HepG2 (cell line): ENCODE measurements around the gene TMEM86B. TPM values are rescaled to one million over a fixed set of nuclear protein-coding genes. Genes with fewer than 3 reads are reported as not detected.

ENCODE experiments used
- AKNA ChIP-seq: sonication (generic); formaldehyde crosslinking; IDR thresholded peaks from 2 replicates; pipeline ENCODE4 v1.4.0; 2020; ENCODE audit warnings: missing genetic modification reagents, borderline replicate concordance
- FOXP1 ChIP-seq, 2 experiments: fragments of 450-650 bp in 1 of 2; IDR thresholded peaks; 2 replicates each; pipeline ENCODE4 v1.6.1; 2017 to 2018; ENCODE audit warnings: antibody characterized with exemption in 1 of 2
- HHEX ChIP-seq: IDR thresholded peaks from 2 replicates; pipeline ENCODE4 v1.6.1; 2016; ENCODE audit warnings: control low read depth
- MAFK ChIP-seq, 2 experiments: IDR thresholded peaks in 1 of 2; conservative IDR thresholded peaks in 1 of 2; 2 replicates each; pipeline ENCODE4 v1.6.1; 2011; ENCODE audit warnings: improper control_type of control experiment in 2 of 2, low read length in 2 of 2
- PBX2 ChIP-seq: IDR thresholded peaks from 2 replicates; pipeline ENCODE4 v1.6.1; 2016; ENCODE audit warnings: control low read depth
- SIX4 ChIP-seq: sonication (generic); formaldehyde crosslinking; IDR thresholded peaks from 2 replicates; pipeline ENCODE4 v1.4.0; 2020; ENCODE audit warnings: missing genetic modification reagents
- SNAPC2 ChIP-seq: sonication (generic); formaldehyde crosslinking; IDR thresholded peaks from 2 replicates; pipeline ENCODE4 v1.8.1; 2022; ENCODE audit warnings: mild to moderate bottlenecking, missing genetic modification reagents
- TSC22D2 ChIP-seq: sonication (generic); formaldehyde crosslinking; IDR thresholded peaks from 2 replicates; pipeline ENCODE4 v1.5.1; 2020; ENCODE audit warnings: missing genetic modification reagents, mild to moderate bottlenecking, borderline replicate concordance
- ZBTB43 ChIP-seq: sonication (generic); formaldehyde crosslinking; conservative IDR thresholded peaks from 2 replicates; pipeline ENCODE4 v1.4.0; 2020; ENCODE audit warnings: missing genetic modification reagents
- ZNF205 ChIP-seq: IDR thresholded peaks from 2 replicates; pipeline ENCODE4 v1.6.1; 2018; ENCODE audit warnings: missing biosample characterization, missing genetic modification reagents
- ZNF251 ChIP-seq: sonication (generic); formaldehyde crosslinking; IDR thresholded peaks from 2 replicates; pipeline ENCODE4 v1.9.0; 2021; ENCODE audit warnings: mild to moderate bottlenecking, missing genetic modification reagents
- ZNF350 ChIP-seq: sonication (generic); formaldehyde crosslinking; IDR thresholded peaks from 2 replicates; pipeline ENCODE4 v1.4.0; 2020; ENCODE audit warnings: mild to moderate bottlenecking, low read depth, missing genetic modification reagents, borderline replicate concordance
- ZNF362 ChIP-seq: sonication (generic); formaldehyde crosslinking; IDR thresholded peaks from 2 replicates; pipeline ENCODE4 v1.4.0; 2020; ENCODE audit warnings: missing genetic modification reagents, mild to moderate bottlenecking, borderline replicate concordance
- ZNF574 ChIP-seq: sonication (generic); formaldehyde crosslinking; IDR thresholded peaks from 2 replicates; pipeline ENCODE4 v1.4.0; 2020; ENCODE audit warnings: missing genetic modification reagents
- ZNF619 ChIP-seq: sonication (generic); formaldehyde crosslinking; IDR thresholded peaks from 2 replicates; pipeline ENCODE4 v1.4.0; 2020; ENCODE audit warnings: mild to moderate bottlenecking, missing genetic modification reagents
- ZNF772 ChIP-seq: sonication (generic); formaldehyde crosslinking; IDR thresholded peaks from 2 replicates; pipeline ENCODE4 v1.5.0; 2020; ENCODE audit warnings: mild to moderate bottlenecking, missing genetic modification reagents
- ZNF781 ChIP-seq: sonication (generic); formaldehyde crosslinking; IDR thresholded peaks from 2 replicates; pipeline ENCODE4 v1.5.1; 2020; ENCODE audit warnings: borderline replicate concordance, mild to moderate bottlenecking, missing genetic modification reagents; ENCODE audit errors: not compliant biosample characterization
- polyA plus RNA-seq, 8 experiments: library from polyadenylated mRNA; depleted of rRNA in 3 of 8; stranded (reverse) in 7 of 8; unstranded in 1 of 8; fragments of >200 nt; fragmentation: Illumina TruSeq in 4 of 8; extraction: Trizol in 4 of 8; gene quantifications; 2 replicates each; pipeline versions ENCODE4 v1.2.1 to v1.2.3, GENCODE V29; 2011 to 2016; ENCODE audit warnings: low read depth in 4 of 8, missing spikeins in 1 of 8, mixed read lengths in 1 of 8; ENCODE audit not compliant: insufficient read depth in 1 of 8
- total RNA-seq, 5 experiments: library from RNA; depleted of rRNA; stranded (reverse); fragments of >200 nt; fragmentation: Illumina TruSeq; extraction: Trizol; gene quantifications; 2 replicates each; pipeline ENCODE4 v1.2.3, GENCODE V29; 2016; ENCODE audit warnings: low read depth in 1 of 5

The TMEM86B gene
- total and polyA plus RNA-seq, 2 of the 13 experiments (the other 11 are each of a cell fraction or from before 2014, with no cell fraction given): 7.7 to 9.6 TPM

GRCh38 chr19:55216461-55217198 lies 11.9 kb downstream of the TMEM86B start (continued):
- TF ChIP-seq ZNF574 (CRISPR knock-in tag): peak; percentile 92
- TF ChIP-seq FOXP1 (IDR thresholded peaks at IDR 0.05): peak; percentile 63; the same call in 1 of the 2 replicates
- TF ChIP-seq FOXP1 (CRISPR knock-in tag; IDR thresholded peaks at IDR 0.05): peak; percentile 65
- peak; percentile 87 for TF ChIP-seq ZBTB43 (CRISPR knock-in tag)
- no peak; the same call in 1 of the 2 replicates for TF ChIP-seq ZNF772
- no peak for TF ChIP-seq PBX2
- TF ChIP-seq ZNF781: peak; percentile 85
- TF ChIP-seq HHEX (CRISPR knock-in tag): 0 out of 2 replicates have a peak, but pooled peaks have one; percentile 37
- peak; percentile 99 for TF ChIP-seq TSC22D2 (CRISPR knock-in tag)
- TF ChIP-seq ZNF251 (CRISPR knock-in tag): no peak
- TF ChIP-seq ZNF205 (CRISPR knock-in tag): peak; percentile 76
- peak; percentile 87; the same call in 1 of the 2 replicates for TF ChIP-seq AKNA (CRISPR knock-in tag)
- TF ChIP-seq ZNF350: peak; percentile 82
- peak; percentile 60; the same call in 1 of the 2 replicates for TF ChIP-seq SNAPC2 (CRISPR knock-in tag)
- no peak for TF ChIP-seq ZNF362 (CRISPR knock-in tag)
- no peak; the same call in 1 of the 2 replicates for TF ChIP-seq ZNF619 (CRISPR knock-in tag)
- peak; percentile 86 to 94 for TF ChIP-seq MAFK (conservative IDR thresholded peaks at IDR 0.05 in 1 of 2, IDR thresholded peaks at IDR 0.05 in 1 of 2; ENCODE audit: low read length in 2 of 2)
- TF ChIP-seq SIX4 (CRISPR knock-in tag): peak; percentile 86; the same call in 1 of the 2 replicates
